AG10803 (cell line): Measurements from ENCODE around the gene ZBTB42.

Source experiments
- DNase-seq: peaks from one replicate; pipeline ENCODE4 v3.0.0; 2010; ENCODE audit warnings: low read depth
- H3K4me3 ChIP-seq: 2 replicates; pipeline ENCODE4 v1.5.1; 2011; ENCODE audit warnings: mild to moderate bottlenecking, low read length, control low read depth
- CTCF ChIP-seq: conservative IDR thresholded peaks from 2 replicates; pipeline ENCODE4 v1.5.1; 2011; ENCODE audit warnings: mild to moderate bottlenecking, low read length, control low read depth, inconsistent platforms

ZBTB42 gene

GRCh38 chr14:104788873-104789663, 11.8 kb upstream of the ZBTB42 start:
- TF ChIP-seq CTCF = no peak
- H3K4me3 ChIP-seq = no peak overlapping the region
- no peak for DNase-seq

DNA sequence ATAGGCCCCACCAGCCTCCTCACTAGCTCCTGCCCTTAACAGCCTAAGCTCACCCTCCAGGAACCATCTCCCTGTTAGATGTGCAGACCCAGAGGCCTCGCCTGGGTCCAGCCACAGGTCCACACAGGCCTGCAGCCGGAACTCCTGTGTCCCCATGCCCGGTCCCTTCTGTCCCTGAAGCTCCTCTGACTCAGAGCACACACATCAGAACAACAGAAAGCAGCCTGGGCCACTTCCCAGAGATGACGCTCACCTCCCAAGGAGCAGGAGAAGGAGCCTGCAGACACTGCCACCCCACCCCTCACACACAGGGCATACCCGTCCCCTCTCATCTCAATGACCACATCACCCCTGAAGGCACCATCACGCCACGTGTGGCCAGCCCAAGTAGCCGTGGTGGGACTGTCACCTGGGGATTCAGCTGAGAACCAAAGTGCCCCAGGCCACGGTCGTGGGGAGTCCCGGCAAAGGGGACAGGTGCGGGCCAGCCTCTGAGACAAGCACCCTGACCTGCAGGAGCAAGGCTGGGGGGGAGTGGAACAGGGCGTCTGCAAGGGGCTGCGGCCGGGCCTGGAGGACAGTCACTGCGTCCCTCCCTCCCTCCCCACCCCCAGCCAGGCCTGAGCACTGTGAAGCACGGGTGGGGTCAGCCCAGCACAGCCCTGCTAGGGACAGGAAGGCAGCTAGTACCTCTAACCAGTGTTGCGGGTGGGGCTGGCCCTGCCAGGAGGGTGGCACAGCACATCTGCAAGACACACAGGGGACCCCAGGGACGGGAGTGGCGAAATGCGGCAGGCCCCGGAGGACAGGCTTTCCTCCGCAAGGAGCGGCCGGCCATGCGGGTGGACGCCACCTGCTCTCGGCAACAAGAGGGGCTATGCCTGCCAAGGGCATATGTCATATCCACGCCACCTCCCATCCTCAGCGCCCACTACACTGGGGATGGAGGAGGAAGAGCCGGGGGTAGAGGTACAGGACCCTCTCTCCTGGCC, 10.9 kb upstream of the ZBTB42 start:
- no peak for TF ChIP-seq CTCF
- no peak for DNase-seq
- no peak overlapping the region for H3K4me3 ChIP-seq

- no peak for TF ChIP-seq CTCF
- no peak for DNase-seq
- H3K4me3 ChIP-seq = no peak overlapping the region
Measured at GRCh38 chr14:104791425-104791824, 9.5 kb upstream of the ZBTB42 start.

DNA sequence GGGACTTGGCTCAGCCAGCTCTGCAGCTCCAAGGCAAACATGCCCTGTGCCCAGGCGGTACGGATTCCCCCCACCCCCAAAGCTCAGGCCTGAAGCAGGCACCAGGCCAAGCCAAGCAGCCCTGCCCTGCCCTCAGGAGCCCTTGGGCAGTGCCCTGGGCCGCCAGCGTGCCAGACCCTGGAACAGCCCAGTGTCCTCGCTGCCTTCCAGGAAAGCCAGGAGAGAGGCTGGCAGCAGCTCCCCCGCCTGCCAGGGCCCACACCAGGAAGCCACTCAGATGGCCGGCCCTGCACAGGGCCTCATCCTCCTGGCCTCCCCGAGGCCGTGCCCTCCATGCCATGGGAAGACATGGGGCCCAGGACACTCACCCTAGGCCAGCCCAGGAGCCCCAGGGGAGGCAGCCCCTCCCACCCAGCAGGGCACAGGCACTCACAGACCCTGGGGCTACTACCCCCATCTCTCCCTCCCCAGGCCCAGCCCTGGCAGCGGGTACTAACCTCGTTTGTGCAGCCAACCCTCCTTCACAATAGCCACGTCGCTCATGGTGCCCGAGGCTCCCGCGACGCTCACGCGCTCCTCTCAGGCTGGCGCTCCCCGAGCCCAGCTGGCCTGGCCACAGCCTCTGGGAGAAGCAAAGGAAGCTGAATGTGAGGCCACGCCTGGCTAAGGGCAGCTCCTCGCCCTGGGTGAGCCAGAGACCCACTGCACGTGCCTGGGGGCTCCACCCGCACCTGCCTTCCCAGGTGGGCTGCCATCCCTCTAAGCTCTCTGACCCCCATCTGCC, 8.6 kb upstream of the ZBTB42 start:
- no peak for TF ChIP-seq CTCF
- DNase-seq = no peak
- H3K4me3 ChIP-seq = no peak overlapping the region

DNA sequence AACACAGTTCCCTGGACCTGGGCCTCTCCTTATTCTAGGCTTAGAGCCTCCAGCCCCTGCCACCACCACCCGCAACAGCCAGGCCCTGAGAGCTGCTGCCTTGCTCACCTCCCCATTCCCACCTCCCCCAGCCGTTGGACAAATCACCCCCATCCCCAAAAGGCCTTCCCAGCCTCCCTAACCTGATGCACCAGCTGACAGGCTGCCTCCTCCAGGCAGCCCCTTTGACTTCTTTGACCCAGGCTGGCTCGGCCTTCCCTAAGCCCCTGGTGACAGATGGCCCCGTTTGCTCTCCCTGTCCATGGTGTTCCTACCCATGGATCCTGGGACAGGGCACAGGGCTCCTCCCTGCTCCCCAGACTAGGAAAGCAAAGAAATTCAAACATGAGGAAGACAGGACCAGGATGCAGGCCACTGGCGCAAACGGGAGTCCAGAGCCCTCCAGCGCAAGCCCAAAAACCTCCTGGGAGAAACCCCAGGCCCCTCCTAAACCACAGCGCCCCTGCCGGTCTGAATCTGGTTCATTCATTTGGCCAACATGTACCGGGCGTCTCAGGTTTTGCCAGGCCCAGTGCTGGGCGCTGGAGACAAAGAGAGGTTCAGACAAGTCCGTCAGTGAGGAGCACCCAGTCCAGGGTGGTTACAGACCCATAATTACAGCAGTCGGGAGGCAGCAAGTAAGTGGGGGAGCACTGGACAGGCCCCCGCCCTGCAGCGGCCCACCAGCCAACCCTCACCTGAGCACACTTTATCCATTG, 7.8 kb upstream of the ZBTB42 start:
- H3K4me3 ChIP-seq = peak overlapping the region; percentile 76; the same call in 1 of the 2 replicates
- 0 out of 2 replicates have a peak, but pooled peaks have one; percentile 5 for TF ChIP-seq CTCF
- no peak for DNase-seq

DNA sequence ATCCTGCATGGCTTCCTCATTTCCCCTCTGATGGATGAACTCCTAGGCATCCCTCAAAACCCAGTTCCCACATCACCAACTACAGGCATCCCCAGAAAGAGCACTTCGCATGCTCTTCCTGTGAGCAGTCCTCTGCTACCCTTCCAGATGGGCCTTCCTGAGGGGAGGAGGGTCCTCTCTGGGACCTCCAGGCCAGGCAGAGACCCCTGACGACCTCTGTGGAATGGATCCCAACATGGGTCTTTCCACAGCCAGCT, 7.3 kb upstream of the ZBTB42 start:
- peak overlapping the region; percentile 76 for H3K4me3 ChIP-seq
- no peak for TF ChIP-seq CTCF
- no peak for DNase-seq
